ENCODE data around the gene LGALS12.

DNA sequence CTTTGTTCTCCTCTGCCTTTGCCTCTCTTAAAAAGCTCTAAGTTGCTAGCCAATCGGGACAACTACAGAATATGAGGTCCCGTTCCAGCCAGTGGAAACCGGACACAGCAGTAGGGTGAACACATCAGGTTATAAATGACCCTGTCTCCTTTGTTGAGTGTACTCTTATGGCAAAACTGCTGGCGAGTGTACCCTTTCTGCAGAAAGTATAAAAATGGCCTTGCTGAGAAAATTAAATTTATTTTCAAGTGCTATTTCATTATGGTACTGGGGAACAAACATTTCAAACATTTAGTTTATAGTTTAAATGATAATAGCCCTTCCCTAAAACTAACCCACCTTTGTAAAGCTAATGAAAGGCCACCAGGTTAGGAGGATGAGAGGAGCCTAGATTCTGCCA is 6.0 kb upstream of the LGALS12 start:
- TF ChIP-seq, protein P1, sequence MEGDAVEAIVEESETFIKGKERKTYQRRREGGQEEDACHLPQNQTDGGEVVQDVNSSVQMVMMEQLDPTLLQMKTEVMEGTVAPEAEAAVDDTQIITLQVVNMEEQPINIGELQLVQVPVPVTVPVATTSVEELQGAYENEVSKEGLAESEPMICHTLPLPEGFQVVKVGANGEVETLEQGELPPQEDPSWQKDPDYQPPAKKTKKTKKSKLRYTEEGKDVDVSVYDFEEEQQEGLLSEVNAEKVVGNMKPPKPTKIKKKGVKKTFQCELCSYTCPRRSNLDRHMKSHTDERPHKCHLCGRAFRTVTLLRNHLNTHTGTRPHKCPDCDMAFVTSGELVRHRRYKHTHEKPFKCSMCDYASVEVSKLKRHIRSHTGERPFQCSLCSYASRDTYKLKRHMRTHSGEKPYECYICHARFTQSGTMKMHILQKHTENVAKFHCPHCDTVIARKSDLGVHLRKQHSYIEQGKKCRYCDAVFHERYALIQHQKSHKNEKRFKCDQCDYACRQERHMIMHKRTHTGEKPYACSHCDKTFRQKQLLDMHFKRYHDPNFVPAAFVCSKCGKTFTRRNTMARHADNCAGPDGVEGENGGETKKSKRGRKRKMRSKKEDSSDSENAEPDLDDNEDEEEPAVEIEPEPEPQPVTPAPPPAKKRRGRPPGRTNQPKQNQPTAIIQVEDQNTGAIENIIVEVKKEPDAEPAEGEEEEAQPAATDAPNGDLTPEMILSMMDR (CRISPR knock-in tag; IDR thresholded peaks at IDR 0.05): no peak
- TF ChIP-seq ZNF205 (CRISPR knock-in tag; IDR thresholded peaks at IDR 0.05) (no peak), ZFX (CRISPR knock-in tag; IDR thresholded peaks at IDR 0.05; ENCODE audit: low read depth) (no peak), MAFK (conservative IDR thresholded peaks at IDR 0.05 in 1 of 2, IDR thresholded peaks at IDR 0.05 in 1 of 2; ENCODE audit: low read length in 2 of 2) (no peak), SAFB2 (CRISPR knock-in tag; IDR thresholded peaks at IDR 0.05; ENCODE audit: borderline replicate concordance, low read depth) (no peak), SIN3B (IDR thresholded peaks at IDR 0.05; ENCODE audit: low read length) (no peak), ZNF724P (CRISPR knock-in tag; IDR thresholded peaks at IDR 0.05; ENCODE audit: borderline replicate concordance) (no peak), HMG20B (CRISPR knock-in tag; conservative IDR thresholded peaks at IDR 0.05) (no peak)
